Measurements from ENCODE around the gene MCC. TPM values are rescaled to one million over a fixed set of nuclear protein-coding genes. Genes with fewer than 3 reads are reported as not detected.

Gene MCC
- total and polyA plus RNA-seq, 2 experiments from 2014 or later, result 8.3 to 31.5 TPM

DNA sequence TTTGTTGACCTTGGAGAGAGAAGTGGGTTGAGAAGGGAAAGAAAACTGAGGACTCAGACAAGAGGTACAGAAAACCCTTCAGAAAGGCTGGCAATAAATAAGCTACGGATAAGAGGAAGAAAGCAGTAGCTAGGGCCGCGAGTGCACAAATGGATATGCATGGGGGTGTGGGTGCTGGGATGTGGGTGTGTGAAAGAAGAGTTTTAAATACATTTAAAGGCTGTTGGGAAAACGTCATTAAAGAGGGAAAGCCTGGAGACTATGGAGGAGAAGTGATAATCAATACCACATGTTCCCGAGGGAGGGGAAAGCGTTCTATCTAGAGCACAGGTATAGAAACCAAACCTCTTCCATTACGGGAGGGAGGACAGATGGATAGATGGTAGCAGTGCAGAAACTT, 230.7 kb downstream of the MCC start:
- Histone ChIP-seq H3K79me2 (peaks cover 77% of the 10 kb centered on the region), H4K20me1 (ENCODE audit: insufficient read depth, poor library complexity, severe bottlenecking) (no peaks in the 10 kb centered on the region), H2AFZ (no peak overlapping the region), H3K27me3 (no peaks in the 10 kb centered on the region), H3K36me3 (replicated peaks; ENCODE audit: insufficient read depth, low read depth) (no peaks in the 10 kb centered on the region), H3K4me3 (no peak overlapping the region), H3K27ac (no peak overlapping the region), H3K4me2 (no peak overlapping the region), H3K4me1 (ENCODE audit: insufficient read depth) (no peaks in the 10 kb centered on the region), H3K9me2 (replicated peaks; ENCODE audit: insufficient read depth) (no peaks in the 10 kb centered on the region), H3K9me3 (ENCODE audit: low read depth) (no peaks in the 10 kb centered on the region)
- WGBS (ENCODE audit: low lambda C conversion rate, missing lambda C conversion rate), result 61% methylated on average over 7 of the region's 7 CpGs
- TF ChIP-seq, protein P1, sequence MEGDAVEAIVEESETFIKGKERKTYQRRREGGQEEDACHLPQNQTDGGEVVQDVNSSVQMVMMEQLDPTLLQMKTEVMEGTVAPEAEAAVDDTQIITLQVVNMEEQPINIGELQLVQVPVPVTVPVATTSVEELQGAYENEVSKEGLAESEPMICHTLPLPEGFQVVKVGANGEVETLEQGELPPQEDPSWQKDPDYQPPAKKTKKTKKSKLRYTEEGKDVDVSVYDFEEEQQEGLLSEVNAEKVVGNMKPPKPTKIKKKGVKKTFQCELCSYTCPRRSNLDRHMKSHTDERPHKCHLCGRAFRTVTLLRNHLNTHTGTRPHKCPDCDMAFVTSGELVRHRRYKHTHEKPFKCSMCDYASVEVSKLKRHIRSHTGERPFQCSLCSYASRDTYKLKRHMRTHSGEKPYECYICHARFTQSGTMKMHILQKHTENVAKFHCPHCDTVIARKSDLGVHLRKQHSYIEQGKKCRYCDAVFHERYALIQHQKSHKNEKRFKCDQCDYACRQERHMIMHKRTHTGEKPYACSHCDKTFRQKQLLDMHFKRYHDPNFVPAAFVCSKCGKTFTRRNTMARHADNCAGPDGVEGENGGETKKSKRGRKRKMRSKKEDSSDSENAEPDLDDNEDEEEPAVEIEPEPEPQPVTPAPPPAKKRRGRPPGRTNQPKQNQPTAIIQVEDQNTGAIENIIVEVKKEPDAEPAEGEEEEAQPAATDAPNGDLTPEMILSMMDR (IDR thresholded peaks at IDR 0.05; ENCODE audit: poor library complexity), result no peak
- no peak for TF ChIP-seq EZH2 (IDR thresholded peaks at IDR 0.05; ENCODE audit: borderline replicate concordance)
- TF ChIP-seq EZH2phosphoT487 (IDR thresholded peaks at IDR 0.05; ENCODE audit: low read depth, severe bottlenecking, unreplicated experiment), result no peak
- DNase-seq (ENCODE audit: low spot score), result no peak

DNA sequence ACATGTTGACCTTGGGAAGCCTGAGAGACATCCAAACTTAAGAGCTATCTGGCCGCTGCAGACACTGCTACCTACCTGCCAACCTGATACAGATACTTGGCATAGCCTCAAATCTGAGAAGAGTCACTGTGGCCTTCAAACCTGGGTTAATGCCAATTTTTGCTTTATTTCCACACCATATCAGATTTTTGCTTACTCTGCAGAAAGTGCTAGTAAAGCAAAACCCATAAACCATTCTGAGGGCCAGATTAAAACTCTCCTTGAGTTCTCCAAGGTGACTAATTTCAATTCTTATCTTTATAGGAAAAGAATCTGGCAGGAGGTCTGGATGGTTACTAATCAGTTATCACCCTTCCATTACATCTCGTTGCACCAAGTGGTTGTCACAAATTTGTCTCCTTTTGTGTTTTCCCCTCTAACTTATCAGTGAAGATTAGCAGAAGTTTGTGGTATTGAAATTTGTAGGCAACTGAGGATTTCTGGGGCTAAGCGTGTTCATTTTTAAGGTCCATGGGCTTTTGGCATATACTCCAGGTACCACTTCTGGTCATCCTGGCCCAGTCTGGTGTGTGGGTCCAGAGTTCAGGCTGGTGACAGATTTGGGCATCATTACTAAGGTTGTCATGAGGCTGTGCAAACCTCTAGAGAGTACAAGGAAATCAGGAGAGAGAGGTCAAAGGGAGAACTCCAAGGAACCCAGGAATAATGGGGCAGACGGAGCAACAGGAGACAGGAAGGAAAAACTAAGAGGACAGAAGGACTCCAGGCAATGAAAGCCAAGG, 231.4 kb downstream of the MCC start:
- 85% methylated on average over 4 of the region's 4 CpGs for WGBS (ENCODE audit: low lambda C conversion rate, missing lambda C conversion rate)
- H3K4me2 ChIP-seq, result no peak overlapping the region
- no peaks in the 10 kb centered on the region for H3K27me3 ChIP-seq
- H3K4me1 ChIP-seq (ENCODE audit: insufficient read depth), result no peaks in the 10 kb centered on the region
- peaks cover 76% of the 10 kb centered on the region for H3K79me2 ChIP-seq
- no peaks in the 10 kb centered on the region for H3K9me3 ChIP-seq (ENCODE audit: low read depth)
- H3K27ac ChIP-seq, result no peak overlapping the region
- TF ChIP-seq EZH2 (IDR thresholded peaks at IDR 0.05; ENCODE audit: borderline replicate concordance), result no peak
- TF ChIP-seq, protein P1 (IDR thresholded peaks at IDR 0.05; ENCODE audit: poor library complexity), result no peak
- no peak for TF ChIP-seq EZH2phosphoT487 (IDR thresholded peaks at IDR 0.05; ENCODE audit: low read depth, severe bottlenecking, unreplicated experiment)
- no peak overlapping the region for H2AFZ ChIP-seq
- no peak for DNase-seq (ENCODE audit: low spot score)
- no peak overlapping the region for H3K4me3 ChIP-seq
- no peaks in the 10 kb centered on the region for H3K36me3 ChIP-seq (replicated peaks; ENCODE audit: insufficient read depth, low read depth)
- no peaks in the 10 kb centered on the region for H4K20me1 ChIP-seq (ENCODE audit: insufficient read depth, poor library complexity, severe bottlenecking)
- no peaks in the 10 kb centered on the region for H3K9me2 ChIP-seq (replicated peaks; ENCODE audit: insufficient read depth)

DNA sequence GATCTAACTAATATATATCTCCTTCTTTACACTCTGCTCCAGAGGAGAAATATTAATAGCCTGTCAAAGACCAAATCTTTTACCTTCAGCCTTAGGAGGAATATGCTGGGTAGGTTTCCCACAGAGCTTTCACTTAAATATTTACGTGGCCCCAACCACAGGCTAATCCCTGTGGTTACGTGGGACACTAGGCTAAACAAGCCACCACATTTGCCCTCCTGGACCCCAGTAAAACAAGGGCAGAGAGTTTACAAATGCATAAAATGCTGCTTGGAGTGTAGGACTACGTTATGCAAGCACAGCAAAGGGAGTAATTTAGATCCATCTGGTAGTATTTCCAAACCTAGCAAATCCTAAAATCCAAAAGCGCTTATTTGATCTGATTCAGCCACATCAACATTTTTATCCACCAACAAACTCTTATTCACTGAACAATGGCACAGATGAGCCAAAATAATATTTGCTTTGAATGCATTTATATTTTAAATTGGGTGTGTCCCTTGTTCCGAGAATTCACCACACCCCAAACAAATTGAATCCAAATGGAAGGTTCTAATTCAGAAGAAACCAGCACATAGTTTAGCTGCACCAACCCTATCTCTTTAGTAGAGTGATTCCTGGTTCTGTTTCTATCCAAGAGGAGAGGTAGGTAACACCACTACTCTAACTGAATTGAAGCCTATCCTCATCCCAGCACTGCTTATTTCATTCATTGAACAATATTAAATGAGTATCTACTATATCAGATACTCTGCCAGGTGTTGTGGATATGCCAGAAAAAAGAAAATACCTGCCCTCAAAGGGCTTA, 232.5 kb downstream of the MCC start:
- H3K27me3 ChIP-seq, result no peaks in the 10 kb centered on the region
- no peak overlapping the region for H2AFZ ChIP-seq
- 72% methylated on average over 5 of the region's 5 CpGs for WGBS (ENCODE audit: low lambda C conversion rate, missing lambda C conversion rate)
- H3K36me3 ChIP-seq (replicated peaks; ENCODE audit: insufficient read depth, low read depth), result no peaks in the 10 kb centered on the region
- H3K79me2 ChIP-seq, result peaks cover 68% of the 10 kb centered on the region
- H3K9me3 ChIP-seq (ENCODE audit: low read depth), result no peaks in the 10 kb centered on the region
- no peak for DNase-seq (ENCODE audit: low spot score)
- H4K20me1 ChIP-seq (ENCODE audit: insufficient read depth, poor library complexity, severe bottlenecking), result no peaks in the 10 kb centered on the region
- no peak overlapping the region for H3K27ac ChIP-seq
- TF ChIP-seq EZH2 (IDR thresholded peaks at IDR 0.05; ENCODE audit: borderline replicate concordance) (no peak), EZH2phosphoT487 (IDR thresholded peaks at IDR 0.05; ENCODE audit: low read depth, severe bottlenecking, unreplicated experiment) (no peak)
- TF ChIP-seq, protein P1 (IDR thresholded peaks at IDR 0.05; ENCODE audit: poor library complexity), result no peak
- no peaks in the 10 kb centered on the region for H3K9me2 ChIP-seq (replicated peaks; ENCODE audit: insufficient read depth)
- no peak overlapping the region for H3K4me2 ChIP-seq
- H3K4me1 ChIP-seq (ENCODE audit: insufficient read depth), result no peaks in the 10 kb centered on the region
- no peak overlapping the region for H3K4me3 ChIP-seq

Data from hepatocyte (in vitro differentiated cells).